Activated B cell treated with CpG ODN at 0.5 μM for 24 hours (primary cell): Measurements from ENCODE around the gene CAVIN3. TPM values are rescaled to one million over a fixed set of nuclear protein-coding genes. Genes with fewer than 3 reads are reported as not detected.

Source experiments
- ATAC-seq: fragments of 200-7000 bp; cut with Tn5 transposase; one replicate; pipeline ENCODE4 v1.10.0; 2021; ENCODE audit warnings: low read depth, mild to moderate bottlenecking, moderate library complexity
- CTCF ChIA-PET: fragments of 350-600 bp; sonication (Branson Sonifier 250); formaldehyde crosslinking; loops from one replicate; lab custom pipeline; 2021; ENCODE audit warnings: antibody characterized with exemption; lab: Charles Lee
- POLR2A ChIA-PET: fragments of 350-600 bp; sonication (Branson Sonifier 250); formaldehyde crosslinking; loops from one replicate; lab custom pipeline; 2021; ENCODE audit warnings: antibody characterized with exemption; lab: Charles Lee
- DNase-seq: peaks from one replicate; pipeline ENCODE4 v3.0.0; 2022
- H3K27ac Mint-ChIP-seq: one replicate; pipeline ENCODE4 v1.8.0; 2020; ENCODE audit warnings: mixed read lengths
- H3K27me3 Mint-ChIP-seq: one replicate; pipeline ENCODE4 v1.8.0; 2021; ENCODE audit warnings: mixed read lengths
- H3K36me3 Mint-ChIP-seq: one replicate; pipeline ENCODE4 v1.8.0; 2021; ENCODE audit warnings: low read depth, mixed read lengths
- H3K4me1 Mint-ChIP-seq: one replicate; pipeline ENCODE4 v1.8.0; 2021; ENCODE audit warnings: mixed read lengths
- H3K4me3 Mint-ChIP-seq: one replicate; pipeline ENCODE4 v1.8.0; 2020; ENCODE audit warnings: mild to moderate bottlenecking, mixed read lengths
- H3K9me3 Mint-ChIP-seq: one replicate; pipeline ENCODE4 v1.8.0; 2020; ENCODE audit warnings: mixed read lengths
- CTCF ChIP-seq: fragments of 200-600 bp; IDR thresholded peaks from one replicate; pipeline ENCODE4 v1.8.0; 2022; ENCODE audit warnings: antibody characterized with exemption, mild to moderate bottlenecking
- intact Hi-C: fragments of 100-400 bp; cut with micrococcal nuclease; formaldehyde crosslinking; loops from one replicate; pipeline ENCODE4 v1.15.1; 2024
- total RNA-seq: library from RNA; stranded (reverse); gene quantifications from 2 replicates; pipeline ENCODE4 v1.2.3, GENCODE V29; 2022

CAVIN3 gene
- total RNA-seq, 1 donor from 2014 or later: 0.55 TPM

GRCh38 chr11:6300325-6300724 lies 20.0 kb downstream of the CAVIN3 start:
- no peak for TF ChIP-seq CTCF
- Mint-ChIP-seq H3K27ac (no peak overlapping the region), H3K4me3 (no peak overlapping the region), H3K9me3 (no peaks in the 10 kb centered on the region), H3K4me1 (no peaks in the 10 kb centered on the region), H3K36me3 (no peaks in the 10 kb centered on the region), H3K27me3 (peaks cover 11% of the 10 kb centered on the region)
- CTCF ChIA-PET: no interaction called here
- intact Hi-C loops: no loop called here
- ATAC-seq: no peak
- POLR2A ChIA-PET: no interaction called here
- no peak for DNase-seq

- CTCF ChIA-PET: interaction anchor here (0.6 to 0.9 kb wide), 2 partner anchors 10 to 64 kb away, joined by 3 read pairs; no protein-coding TSS in a partner anchor
- no peak for TF ChIP-seq CTCF
- ATAC-seq (no peak), DNase-seq (no peak)
- Mint-ChIP-seq H3K27me3 (peaks cover 14% of the 10 kb centered on the region), H3K27ac (no peak overlapping the region), H3K36me3 (no peaks in the 10 kb centered on the region), H3K4me1 (no peaks in the 10 kb centered on the region), H3K4me3 (no peak overlapping the region), H3K9me3 (no peaks in the 10 kb centered on the region)
- intact Hi-C loops: no loop called here
- POLR2A ChIA-PET: no interaction called here
Measured at GRCh38 chr11:6298605-6299004, 21.7 kb downstream of the CAVIN3 start.

- no peaks in the 10 kb centered on the region for H3K4me1 Mint-ChIP-seq
- no peaks in the 10 kb centered on the region for H3K9me3 Mint-ChIP-seq
- no peak overlapping the region for H3K4me3 Mint-ChIP-seq
Measured at GRCh38 chr11:6297831-6298230, 22.5 kb downstream of the CAVIN3 start.

GRCh38 chr11:6285019-6285418 lies 35.3 kb downstream of the CAVIN3 start:
- Mint-ChIP-seq H3K27ac (no peak overlapping the region), H3K9me3 (no peaks in the 10 kb centered on the region), H3K36me3 (no peaks in the 10 kb centered on the region), H3K27me3 (peaks cover 27% of the 10 kb centered on the region), H3K4me1 (no peaks in the 10 kb centered on the region), H3K4me3 (no peak overlapping the region)
- intact Hi-C loops: no loop called here
- ATAC-seq: no peak
- ChIA-PET CTCF (no interaction called here), POLR2A (no interaction called here)
- TF ChIP-seq CTCF: no peak
- DNase-seq: no peak

More at GRCh38 chr11:6297831-6298230, 22.5 kb downstream of the CAVIN3 start:
- Mint-ChIP-seq H3K36me3 (no peaks in the 10 kb centered on the region), H3K27me3 (peaks cover 14% of the 10 kb centered on the region), H3K27ac (no peak overlapping the region)
- POLR2A ChIA-PET: no interaction called here
- DNase-seq (no peak), ATAC-seq (no peak)
- intact Hi-C loops: no loop called here
- CTCF ChIA-PET: no interaction called here
- TF ChIP-seq CTCF: no peak

- Mint-ChIP-seq H3K4me3 (no peak overlapping the region), H3K36me3 (no peaks in the 10 kb centered on the region), H3K27ac (no peak overlapping the region), H3K4me1 (no peaks in the 10 kb centered on the region), H3K27me3 (peaks cover 26% of the 10 kb centered on the region), H3K9me3 (no peaks in the 10 kb centered on the region)
- POLR2A ChIA-PET: no interaction called here
- TF ChIP-seq CTCF: no peak
- DNase-seq (no peak), ATAC-seq (no peak)
- CTCF ChIA-PET: no interaction called here
- intact Hi-C loops: no loop called here
Measured at GRCh38 chr11:6284250-6284649, 36.1 kb downstream of the CAVIN3 start.
